Epithelial cell of umbilical artery (primary cell): ENCODE measurements around the gene KRT40. TPM values are rescaled to one million over a fixed set of nuclear protein-coding genes. Genes with fewer than 3 reads are reported as not detected.

ENCODE experiments used
- total RNA-seq: library from RNA; depleted of rRNA; stranded (reverse); fragments of >200 nt; gene quantifications from 2 replicates; pipeline ENCODE4 v1.2.3, GENCODE V29; 2014

Gene KRT40
- not detected in 2 replicates for total RNA-seq

DNA sequence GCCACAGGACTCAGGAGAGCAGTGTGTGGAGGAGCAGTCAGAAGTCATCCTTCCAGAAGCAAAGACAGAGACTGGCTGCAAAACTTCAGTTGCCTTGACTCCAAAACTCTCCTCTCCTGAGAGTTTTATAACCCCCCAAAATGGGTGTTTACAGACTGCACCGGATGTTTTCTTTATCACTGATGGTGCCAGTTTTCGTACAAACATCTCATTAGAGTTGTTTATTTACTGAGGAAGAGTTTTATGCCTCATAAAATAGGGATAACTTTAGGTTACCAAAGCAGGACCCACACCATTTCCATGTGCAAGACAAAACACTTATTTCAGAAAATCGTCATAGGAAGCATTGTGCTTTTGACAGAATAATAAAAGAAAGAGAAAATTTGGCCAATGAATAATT lies at the start of gene KRT40:
Gene KRT40 (minus strand): TSS at position 101 of the 400 bp plus-strand sequence. CDS start 53 bp downstream, at position 48.

GRCh38 chr17:41029633-41030245 lies 45.6 kb upstream of the KRT40 start, which contains the start of gene KRTAP1-4:
Gene KRTAP1-4, minus strand, starts transcription at chr17:41030195. Its CDS starts 117 bp downstream, at chr17:41030078.

DNA sequence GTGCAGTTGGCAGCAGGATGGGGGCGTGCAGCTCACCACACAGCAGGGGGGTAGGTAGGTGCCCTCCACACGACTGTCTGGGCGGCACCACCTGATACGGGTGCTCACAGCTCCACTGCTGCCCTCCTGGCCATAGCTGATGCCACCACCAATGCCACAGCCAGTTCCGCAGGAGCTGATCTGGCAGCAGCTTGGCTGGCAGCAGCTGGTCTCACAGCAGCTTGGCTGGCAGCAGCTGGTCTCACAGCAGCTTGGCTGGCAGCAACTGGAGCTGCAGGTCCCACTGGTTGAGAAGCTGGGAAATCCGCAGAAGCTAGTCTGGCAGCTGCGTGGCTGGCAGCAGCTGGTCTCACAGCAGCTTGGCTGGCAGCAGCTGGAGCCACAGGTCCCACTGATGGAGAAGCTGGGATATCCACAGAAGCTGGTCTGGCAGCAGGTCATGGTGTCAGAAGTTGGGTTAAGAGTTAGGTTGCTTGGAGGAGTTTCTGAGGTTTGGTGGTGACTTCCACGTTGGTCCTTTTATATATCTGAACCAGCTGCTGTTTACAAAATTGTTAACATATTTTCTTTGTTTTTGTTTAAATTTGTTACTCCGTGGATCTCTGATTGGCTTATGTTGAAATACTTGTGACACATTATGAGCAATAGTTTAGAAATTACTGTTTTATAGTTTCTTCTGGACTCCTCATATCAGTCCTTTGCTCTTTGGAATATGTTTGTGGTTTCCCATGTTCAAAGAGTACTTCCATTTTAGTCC lies 42.8 kb upstream of the KRT40 start, which contains the start of gene KRTAP1-5:
Gene KRTAP1-5 (minus strand): TSS at position 494 of the 757 bp plus-strand sequence. CDS start 53 bp downstream, at position 441.

GRCh38 chr17:41008811-41009210 lies 24.7 kb upstream of the KRT40 start, which contains the start of gene KRTAP3-1:
Gene KRTAP3-1, minus strand, starts transcription at chr17:41009128. Its CDS starts 54 bp downstream, at chr17:41009074.

GRCh38 chr17:40999563-40999962 lies 15.4 kb upstream of the KRT40 start, which contains the start of gene KRTAP3-2:
Gene KRTAP3-2, minus strand, starts transcription at chr17:40999906. Its CDS starts 53 bp downstream, at chr17:40999853.

DNA sequence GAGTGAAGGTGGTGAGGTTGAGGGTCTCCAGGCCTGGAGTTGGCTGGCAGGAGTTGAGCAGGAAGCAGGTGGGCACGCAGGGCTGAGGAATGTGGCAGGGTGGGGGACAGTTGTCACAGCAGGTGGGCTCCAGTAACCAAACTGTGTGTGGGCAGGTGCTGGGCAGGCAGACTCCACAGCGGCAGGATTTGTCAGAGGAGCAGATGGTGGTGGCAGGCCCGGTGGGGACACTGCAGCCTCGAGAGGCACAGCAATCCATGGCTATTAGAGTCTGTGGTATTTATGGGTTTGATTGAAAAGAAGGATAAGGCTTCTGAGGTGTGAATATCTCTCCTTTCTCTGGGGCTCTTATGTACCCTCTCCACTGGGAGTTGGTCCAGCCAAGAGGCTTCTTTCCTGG lies 9.7 kb upstream of the KRT40 start, which contains the start of gene KRTAP3-3:
Gene KRTAP3-3 (minus strand): TSS at position 326 of the 400 bp plus-strand sequence. CDS start 67 bp downstream, at position 259.

GRCh38 chr17:40966848-40967247 lies 17.3 kb downstream of the KRT40 start, which contains the start of gene KRT39:
Gene KRT39, minus strand, starts transcription at chr17:40966948. Its CDS starts 92 bp downstream, at chr17:40966856.

GRCh38 chr17:40937384-40937819 lies 46.7 kb downstream of the KRT40 start, which contains the start of gene KRT23:
Gene KRT23, minus strand, starts transcription at chr17:40937646. Its CDS starts 1,043 bp downstream, at chr17:40936603.

Other genes starting within 250 kb of the KRT40 start
- gene KRT25, start 229.0 kb downstream of the KRT40 start, total RNA-seq = not detected in 2 replicates
- not detected in 2 replicates for gene KRT26, start 212.1 kb downstream of the KRT40 start, total RNA-seq
- gene KRT27, start 201.8 kb downstream of the KRT40 start, total RNA-seq = not detected in 2 replicates
- not detected in 2 replicates for gene KRT28, start 184.4 kb downstream of the KRT40 start, total RNA-seq
- 6.1 and 7.8 TPM in 2 replicates for gene KRT10, start 161.7 kb downstream of the KRT40 start, total RNA-seq
- not detected in 2 replicates for gene KRT12, start 117.1 kb downstream of the KRT40 start, total RNA-seq
- not detected in 2 replicates for gene KRT20, start 99.1 kb downstream of the KRT40 start, total RNA-seq
- not detected in 2 replicates for gene KRT23, start 46.7 kb downstream of the KRT40 start, total RNA-seq
- gene KRT39, start 17.4 kb downstream of the KRT40 start, total RNA-seq = not detected in 2 replicates
- gene KRTAP3-3, start 9.8 kb upstream of the KRT40 start, total RNA-seq = not detected in 2 replicates
- gene KRTAP3-2, start 15.6 kb upstream of the KRT40 start, total RNA-seq = not detected in 2 replicates
- gene KRTAP3-1, start 24.8 kb upstream of the KRT40 start, total RNA-seq = not detected in 2 replicates
- under 0.01 and 0.46 TPM in 2 replicates for gene KRTAP1-5, start 42.9 kb upstream of the KRT40 start, total RNA-seq
- gene KRTAP1-4, start 45.9 kb upstream of the KRT40 start, total RNA-seq = not detected in 2 replicates
- gene KRTAP1-3, start 50.5 kb upstream of the KRT40 start, total RNA-seq = not detected in 2 replicates
- not detected in 2 replicates for gene KRTAP1-1, start 57.1 kb upstream of the KRT40 start, total RNA-seq
- not detected in 2 replicates for gene KRTAP2-1, start 63.0 kb upstream of the KRT40 start, total RNA-seq
- not detected in 2 replicates for gene KRTAP2-2, start 70.9 kb upstream of the KRT40 start, total RNA-seq
- not detected in 2 replicates for gene KRTAP2-3, start 75.8 kb upstream of the KRT40 start, total RNA-seq
- gene KRTAP2-4, start 81.6 kb upstream of the KRT40 start, total RNA-seq = not detected in 2 replicates
- gene KRTAP4-7, start 99.8 kb upstream of the KRT40 start, total RNA-seq = not detected in 2 replicates
- gene KRTAP4-8, start 113.8 kb upstream of the KRT40 start, total RNA-seq = not detected in 2 replicates
- gene KRTAP4-16, start 117.9 kb upstream of the KRT40 start, total RNA-seq = not detected in 2 replicates
- gene KRTAP4-9, start 121.1 kb upstream of the KRT40 start, total RNA-seq = not detected in 2 replicates
- not detected in 2 replicates for gene KRTAP4-11, start 134.0 kb upstream of the KRT40 start, total RNA-seq
- gene KRTAP4-12, start 139.9 kb upstream of the KRT40 start, total RNA-seq = not detected in 2 replicates
- gene KRTAP4-6, start 156.2 kb upstream of the KRT40 start, total RNA-seq = not detected in 2 replicates
- not detected in 2 replicates for gene KRTAP4-5, start 165.5 kb upstream of the KRT40 start, total RNA-seq
- not detected in 2 replicates for gene KRTAP4-4, start 176.4 kb upstream of the KRT40 start, total RNA-seq
- not detected in 2 replicates for gene KRTAP4-3, start 183.9 kb upstream of the KRT40 start, total RNA-seq
- not detected in 2 replicates for gene KRTAP4-2, start 193.9 kb upstream of the KRT40 start, total RNA-seq
- not detected in 2 replicates for gene KRTAP4-1, start 200.6 kb upstream of the KRT40 start, total RNA-seq
- not detected in 2 replicates for gene KRTAP9-1, start 205.6 kb upstream of the KRT40 start, total RNA-seq
- gene KRTAP9-2, start 242.3 kb upstream of the KRT40 start, total RNA-seq = not detected in 2 replicates
- gene KRTAP9-3, start 248.1 kb upstream of the KRT40 start, total RNA-seq = not detected in 2 replicates